IPS DF 19.7 (cell line): ENCODE data around the gene GPC6.
"Not testable (repeated sequence)": the region's sequence is repeated elsewhere in the genome, so short reads cannot be mapped to it uniquely, and the experiment has no call there.

Experiments used
- DNase-seq: peaks from one replicate; pipeline ENCODE4 v3.0.0-alpha.2; 2013; ENCODE audit warnings: low read depth, low spot score

The GPC6 gene

DNA sequence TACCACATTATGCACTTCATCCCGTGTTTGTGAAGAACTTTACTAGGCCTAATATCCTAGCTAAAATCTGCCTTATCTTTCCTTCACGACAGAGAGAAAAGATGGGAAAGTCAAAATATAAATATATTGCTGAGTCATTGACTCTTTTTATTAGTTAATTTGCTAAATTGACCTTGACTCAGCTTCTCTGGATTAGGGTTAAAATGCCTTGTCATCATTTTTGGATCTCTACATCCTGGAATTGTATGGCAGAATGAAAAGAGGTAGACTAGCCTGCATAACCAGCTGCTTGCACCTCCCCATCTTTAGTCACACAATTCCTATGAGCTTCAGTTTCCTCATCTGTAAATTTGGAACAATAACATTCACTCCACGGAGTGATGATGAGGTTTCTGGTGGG lies 972.5 kb downstream of the GPC6 start:
- no peak for DNase-seq

GRCh38 chr13:94201022-94201421 lies 974.4 kb downstream of the GPC6 start:
- DNase-seq, result no peak

- no peak for DNase-seq
Measured at GRCh38 chr13:94204163-94204562, 977.6 kb downstream of the GPC6 start.

DNA sequence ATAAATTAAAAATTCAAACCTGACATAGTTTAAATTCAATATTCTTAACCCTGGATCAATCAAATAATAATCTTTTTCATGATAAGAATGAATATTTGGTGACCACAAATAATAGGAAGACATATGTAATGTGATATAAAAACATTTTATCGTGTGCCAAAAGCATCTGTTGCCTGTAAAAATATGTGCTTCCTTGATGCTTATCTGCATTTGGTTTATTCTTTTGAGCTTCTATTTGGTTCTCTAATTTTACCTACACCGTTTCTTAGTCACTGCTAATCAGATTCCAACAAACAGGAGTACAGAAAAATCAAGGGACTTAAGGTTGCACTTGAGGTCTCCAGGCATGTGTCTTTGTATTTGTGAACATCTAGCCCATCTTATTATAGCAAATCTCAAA lies 978.3 kb downstream of the GPC6 start:
- DNase-seq, result no peak

DNA sequence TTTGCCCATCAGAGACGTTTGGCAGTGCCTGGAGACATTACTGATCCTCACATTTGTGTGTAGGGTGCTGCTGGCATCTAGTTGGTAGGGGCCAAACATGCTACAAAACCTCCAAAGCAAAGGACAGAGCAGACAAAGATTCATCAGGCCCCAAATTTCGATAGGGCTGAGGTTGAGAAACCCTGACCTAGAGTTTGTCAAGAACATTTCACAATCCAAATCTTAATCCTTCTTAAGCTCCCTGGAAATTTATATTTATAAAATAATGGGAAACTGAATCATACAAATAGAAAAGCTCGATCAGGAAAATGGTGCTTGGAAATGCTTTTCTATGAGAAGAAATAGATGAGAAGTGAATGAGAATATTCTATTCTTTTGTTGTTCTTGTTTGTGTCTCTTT lies 979.3 kb downstream of the GPC6 start:
- no peak for DNase-seq

- no peak for DNase-seq
Measured at GRCh38 chr13:94209117-94209516, 982.5 kb downstream of the GPC6 start.

DNA sequence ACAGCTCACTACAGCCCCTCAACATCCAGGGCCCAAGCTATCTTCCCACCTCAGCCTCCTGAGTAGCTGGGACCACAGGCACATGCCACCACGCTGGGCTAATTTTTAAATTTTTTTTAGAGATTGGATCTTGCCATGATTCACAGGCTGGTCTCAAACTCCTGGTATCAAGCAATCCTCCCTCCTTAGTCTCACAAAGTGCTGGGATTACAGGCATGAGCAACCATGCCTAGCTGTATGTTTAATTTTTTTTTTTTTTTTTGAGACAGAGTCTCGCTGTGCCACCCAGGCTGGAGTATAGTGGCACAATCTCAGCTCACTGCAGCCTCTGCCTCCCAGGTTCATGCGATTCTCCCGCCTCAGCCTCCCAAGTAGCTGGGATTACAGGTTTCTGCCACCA lies 983.3 kb downstream of the GPC6 start:
- not testable (repeated sequence) for DNase-seq

- DNase-seq, result no peak
Measured at GRCh38 chr13:94210816-94211215, 984.2 kb downstream of the GPC6 start.

- DNase-seq, result no peak
Measured at GRCh38 chr13:94212196-94212595, 985.6 kb downstream of the GPC6 start.

DNA sequence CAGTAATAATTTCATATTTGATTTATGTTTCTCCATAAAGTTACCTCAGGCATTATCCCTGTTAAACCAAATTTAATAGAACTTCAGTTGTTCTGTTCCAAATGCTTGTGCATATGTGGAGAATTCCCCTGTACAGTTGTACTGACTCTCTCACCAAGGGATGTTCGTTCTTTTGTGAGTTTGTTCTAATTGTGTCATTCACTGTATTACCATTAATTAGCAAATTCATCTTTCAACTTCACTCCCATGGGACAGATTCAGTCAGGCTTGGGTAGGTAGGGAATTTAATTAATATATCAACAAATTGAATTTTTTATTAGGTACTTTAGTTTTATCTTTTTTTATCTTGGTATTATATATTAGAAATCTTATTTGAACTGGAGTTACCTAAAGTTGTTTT lies 987.5 kb downstream of the GPC6 start:
- DNase-seq, result no peak

DNA sequence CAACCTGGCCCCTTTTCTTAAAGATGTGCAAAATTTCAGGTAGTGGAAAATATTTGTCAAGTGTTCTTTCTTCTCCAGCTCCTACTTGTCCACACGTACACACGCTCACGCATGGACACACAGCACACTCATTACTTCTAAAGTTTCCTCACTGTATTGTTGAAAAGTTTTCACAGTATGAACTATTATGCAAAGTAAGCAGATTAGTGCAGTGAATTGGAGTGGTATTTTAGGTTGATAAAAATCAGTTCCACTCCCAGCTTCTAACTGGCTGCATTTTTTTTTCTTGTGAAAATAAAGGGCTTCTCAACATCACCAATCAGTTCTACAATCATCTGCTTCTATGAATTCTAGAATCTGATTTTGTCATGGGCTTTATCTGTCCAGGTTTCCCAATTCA lies 988.4 kb downstream of the GPC6 start:
- no peak for DNase-seq

- no peak for DNase-seq
Measured at GRCh38 chr13:94216476-94216875, 989.9 kb downstream of the GPC6 start.

- DNase-seq, result no peak
Measured at GRCh38 chr13:94217370-94217769, 990.8 kb downstream of the GPC6 start.

DNA sequence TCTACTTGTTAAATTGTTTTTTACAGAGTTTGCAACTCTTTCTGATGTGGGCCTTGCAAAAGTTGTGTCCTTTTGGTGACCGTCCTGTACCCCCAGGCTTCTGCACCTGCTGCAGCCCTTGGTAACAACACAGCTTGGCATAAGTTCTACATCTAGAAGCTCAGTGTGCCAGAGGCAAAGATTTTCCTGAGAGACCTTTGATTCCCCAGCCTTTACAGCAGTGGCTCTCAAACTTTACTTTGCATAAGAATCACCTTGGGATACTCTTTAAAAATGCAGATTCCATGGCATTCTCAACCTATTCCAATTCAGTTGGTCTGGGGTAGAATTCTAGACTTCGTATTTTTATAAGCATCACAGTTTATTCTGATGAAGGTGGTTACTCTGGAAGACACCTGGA lies 991.9 kb downstream of the GPC6 start:
- peak; percentile 33 for DNase-seq

DNA sequence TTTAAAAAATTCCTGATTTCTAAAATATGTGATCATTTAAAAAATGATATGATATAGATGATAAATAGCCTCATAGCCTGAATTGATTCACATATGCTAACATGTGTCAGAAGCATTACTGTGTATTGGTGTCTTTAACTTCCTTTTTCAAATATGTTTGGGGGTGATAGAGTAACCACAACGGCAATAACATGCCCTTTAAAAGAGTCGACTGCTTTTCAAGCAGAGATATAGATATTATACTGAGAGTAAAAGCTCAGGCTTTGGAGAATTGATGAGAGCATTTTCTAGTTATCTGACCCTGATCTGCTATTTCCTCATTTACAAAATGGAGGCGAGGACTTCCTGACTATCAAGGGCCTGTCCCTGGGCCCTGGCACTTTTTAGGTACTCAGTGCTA lies 992.3 kb downstream of the GPC6 start:
- no peak for DNase-seq

GRCh38 chr13:94224670-94225069 lies 998.1 kb downstream of the GPC6 start:
- no peak for DNase-seq

- DNase-seq, result no peak
Measured at GRCh38 chr13:94227255-94227879, 1000.8 kb downstream of the GPC6 start.

DNA sequence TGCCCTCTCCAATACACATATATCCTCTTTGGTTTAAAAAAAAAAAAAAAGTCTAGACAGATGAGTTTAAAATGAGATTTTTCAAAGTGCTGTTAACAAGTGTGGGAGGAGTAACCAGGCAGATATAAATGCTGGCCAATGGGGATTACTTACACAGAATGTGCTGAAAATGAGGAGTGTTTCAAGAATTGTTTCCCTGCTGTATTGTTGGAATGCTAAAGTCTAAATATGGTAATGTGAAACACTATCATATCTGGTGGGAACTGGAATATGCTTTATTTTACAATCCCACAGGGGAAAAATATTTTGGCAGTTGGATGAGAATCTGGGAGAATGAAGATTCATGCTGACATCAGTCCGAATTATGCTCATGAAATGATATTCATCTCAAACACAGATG lies 1002.2 kb downstream of the GPC6 start:
- DNase-seq, result no peak

GRCh38 chr13:94232161-94232950 lies 1005.7 kb downstream of the GPC6 start:
- DNase-seq, result no peak

GRCh38 chr13:94232956-94233355 lies 1006.3 kb downstream of the GPC6 start:
- no peak for DNase-seq

DNA sequence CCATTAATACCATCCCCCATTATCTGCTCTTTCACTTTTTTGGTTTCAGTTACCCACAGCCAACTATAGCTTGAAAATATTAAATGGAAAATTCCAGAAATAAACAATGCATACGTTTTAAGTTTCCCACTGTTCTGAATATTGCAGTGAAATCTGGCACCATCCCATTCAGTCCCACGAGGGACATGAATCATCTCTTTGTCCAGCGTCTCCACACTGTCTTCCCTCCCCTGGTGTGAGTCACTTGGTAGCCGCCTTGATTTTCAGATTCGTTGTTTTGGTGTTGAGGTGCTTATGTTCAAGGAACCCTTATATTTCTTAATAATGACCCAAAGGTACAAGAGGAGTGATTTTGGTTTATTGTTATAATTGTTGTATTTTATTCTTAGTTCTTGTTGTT lies 1006.8 kb downstream of the GPC6 start:
- DNase-seq, result no peak

GRCh38 chr13:94233837-94234236 lies 1007.2 kb downstream of the GPC6 start:
- no peak for DNase-seq

- no peak for DNase-seq
Measured at GRCh38 chr13:94234738-94235137, 1008.1 kb downstream of the GPC6 start.
